GM21390 (cell line): Measurements from ENCODE around the gene SPECC1.
"Not testable (repeated sequence)": the region's sequence is repeated elsewhere in the genome, so short reads cannot be mapped to it uniquely, and the experiment has no call there.

ENCODE experiments used
- ATAC-seq: cut with Tn5 transposase; IDR thresholded peaks from one replicate; pipeline ENCODE4 v1.9.1; 2021; ENCODE audit not compliant: unreplicated experiment

SPECC1 gene

GRCh38 chr17:20228410-20228809 lies 219.3 kb downstream of the SPECC1 start:
- no peak for ATAC-seq

GRCh38 chr17:20228860-20229259 lies 219.7 kb downstream of the SPECC1 start:
- ATAC-seq, result no peak

- ATAC-seq, result no peak
These were observed 221.8 kb downstream of the SPECC1 start for GRCh38 chr17:20230924-20231323.

GRCh38 chr17:20232611-20233010 lies 223.5 kb downstream of the SPECC1 start:
- ATAC-seq, result no peak

- no peak for ATAC-seq
These were observed 225.1 kb downstream of the SPECC1 start for GRCh38 chr17:20234276-20234675.

GRCh38 chr17:20235747-20236146 lies 226.6 kb downstream of the SPECC1 start:
- ATAC-seq, result no peak

GRCh38 chr17:20236578-20237227 lies 227.5 kb downstream of the SPECC1 start:
- ATAC-seq, result no peak

GRCh38 chr17:20239776-20240175 lies 230.6 kb downstream of the SPECC1 start:
- ATAC-seq, result not testable (repeated sequence)

GRCh38 chr17:20241855-20242254 lies 232.7 kb downstream of the SPECC1 start:
- ATAC-seq, result no peak

GRCh38 chr17:20242271-20242670 lies 233.1 kb downstream of the SPECC1 start:
- ATAC-seq, result no peak

GRCh38 chr17:20243524-20243923 lies 234.4 kb downstream of the SPECC1 start:
- no peak for ATAC-seq

GRCh38 chr17:20244671-20245070 lies 235.5 kb downstream of the SPECC1 start:
- ATAC-seq, result no peak

GRCh38 chr17:20246692-20247091 lies 237.5 kb downstream of the SPECC1 start:
- no peak for ATAC-seq

GRCh38 chr17:20253323-20253722 lies 244.2 kb downstream of the SPECC1 start:
- no peak for ATAC-seq

GRCh38 chr17:20254541-20254940 lies 245.4 kb downstream of the SPECC1 start:
- ATAC-seq, result no peak

- ATAC-seq, result no peak
These were observed 247.0 kb downstream of the SPECC1 start for GRCh38 chr17:20256144-20256543.

- ATAC-seq, result no peak
These were observed 247.8 kb downstream of the SPECC1 start for GRCh38 chr17:20257008-20257407.

GRCh38 chr17:20257798-20258197 lies 248.6 kb downstream of the SPECC1 start:
- ATAC-seq, result no peak

- ATAC-seq, result no peak
These were observed 250.5 kb downstream of the SPECC1 start for GRCh38 chr17:20259668-20260067.

- ATAC-seq, result no peak
These were observed 251.1 kb downstream of the SPECC1 start for GRCh38 chr17:20260268-20260667.

- ATAC-seq, result no peak
These were observed 253.3 kb downstream of the SPECC1 start for GRCh38 chr17:20262226-20263114.

- not testable (repeated sequence) for ATAC-seq
These were observed 253.9 kb downstream of the SPECC1 start for GRCh38 chr17:20263115-20263433.
